GM21619 (cell line): ENCODE results near the gene CCDC15.
"Not testable (repeated sequence)": the region's sequence is repeated elsewhere in the genome, so short reads cannot be mapped to it uniquely, and the experiment has no call there.

Experiments used
- ATAC-seq: cut with Tn5 transposase; IDR thresholded peaks from one replicate; pipeline ENCODE4 v1.9.1; 2021; ENCODE audit not compliant: unreplicated experiment

CCDC15 gene

DNA sequence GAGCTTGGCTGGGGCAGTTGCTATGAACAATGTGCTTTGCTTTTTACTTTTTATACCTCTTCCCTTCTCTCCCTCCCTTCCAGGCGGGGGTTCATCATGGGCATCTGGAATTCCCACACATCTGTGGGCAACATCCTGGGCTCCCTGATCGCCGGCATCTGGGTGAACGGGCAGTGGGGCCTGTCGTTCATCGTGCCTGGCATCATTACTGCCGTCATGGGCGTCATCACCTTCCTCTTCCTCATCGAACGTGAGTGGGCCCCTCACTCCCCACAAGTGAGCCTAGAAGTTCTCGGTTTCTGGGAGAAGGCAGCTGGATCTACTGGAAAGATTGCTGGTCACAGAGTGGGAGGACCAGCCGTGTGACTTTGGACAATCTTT is 126.5 kb downstream of the CCDC15 start:
- ATAC-seq, result no peak

DNA sequence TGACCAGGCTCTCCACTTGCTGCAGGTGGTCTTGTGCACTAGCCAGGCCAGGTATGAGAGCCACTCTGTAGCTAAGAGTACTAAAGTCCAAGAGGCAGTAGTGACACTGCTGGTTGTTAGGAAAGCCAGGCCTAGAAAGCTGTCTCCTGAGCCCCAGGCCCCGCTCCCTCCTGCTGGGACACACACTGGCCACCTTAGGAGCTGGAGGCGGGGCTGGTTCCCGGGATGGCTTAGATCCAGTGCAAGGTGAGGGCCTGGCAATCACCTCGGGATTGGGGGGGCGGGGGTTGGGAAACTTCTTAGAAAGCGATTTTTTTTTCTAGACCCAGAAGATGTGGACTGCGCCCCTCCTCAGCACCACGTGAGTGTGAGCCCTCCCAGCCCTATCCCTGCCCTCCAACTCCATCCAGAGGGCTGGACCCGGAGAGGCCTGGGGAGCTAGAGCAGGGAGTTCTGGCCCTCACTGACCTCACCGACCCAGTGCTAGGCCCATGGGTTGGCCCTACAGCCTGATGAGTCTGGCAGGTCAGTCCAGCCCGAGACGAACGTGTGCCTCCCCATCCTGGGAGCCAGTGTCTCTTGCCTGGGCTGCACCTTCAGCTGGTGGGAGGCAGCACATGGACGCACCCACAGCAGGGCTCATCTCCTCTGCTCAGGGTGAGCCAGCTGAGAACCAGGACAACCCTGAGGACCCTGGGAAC is 127.2 kb downstream of the CCDC15 start:
- ATAC-seq, result no peak

DNA sequence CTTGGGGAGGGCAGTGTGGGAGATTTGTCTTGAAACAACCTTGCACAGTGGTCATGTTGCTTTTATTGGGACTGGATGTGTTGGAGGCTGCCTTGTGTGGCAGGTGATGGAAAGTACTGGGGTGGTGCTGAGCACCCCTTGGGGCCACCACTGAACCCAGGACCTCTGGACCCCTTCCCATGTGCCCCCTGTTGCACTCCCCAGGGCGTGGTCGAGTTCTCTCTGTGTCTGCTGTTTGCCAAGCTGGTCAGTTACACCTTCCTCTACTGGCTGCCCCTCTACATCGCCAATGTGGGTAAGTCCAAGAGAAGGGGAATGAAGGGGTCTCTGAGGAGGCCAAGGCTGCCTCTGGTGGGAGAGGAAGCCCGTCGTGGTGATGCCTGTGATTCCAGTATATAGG is 128.0 kb downstream of the CCDC15 start:
- no peak for ATAC-seq

GRCh38 chr11:125082611-125083311 is 128.8 kb downstream of the CCDC15 start:
- ATAC-seq, result no peak

DNA sequence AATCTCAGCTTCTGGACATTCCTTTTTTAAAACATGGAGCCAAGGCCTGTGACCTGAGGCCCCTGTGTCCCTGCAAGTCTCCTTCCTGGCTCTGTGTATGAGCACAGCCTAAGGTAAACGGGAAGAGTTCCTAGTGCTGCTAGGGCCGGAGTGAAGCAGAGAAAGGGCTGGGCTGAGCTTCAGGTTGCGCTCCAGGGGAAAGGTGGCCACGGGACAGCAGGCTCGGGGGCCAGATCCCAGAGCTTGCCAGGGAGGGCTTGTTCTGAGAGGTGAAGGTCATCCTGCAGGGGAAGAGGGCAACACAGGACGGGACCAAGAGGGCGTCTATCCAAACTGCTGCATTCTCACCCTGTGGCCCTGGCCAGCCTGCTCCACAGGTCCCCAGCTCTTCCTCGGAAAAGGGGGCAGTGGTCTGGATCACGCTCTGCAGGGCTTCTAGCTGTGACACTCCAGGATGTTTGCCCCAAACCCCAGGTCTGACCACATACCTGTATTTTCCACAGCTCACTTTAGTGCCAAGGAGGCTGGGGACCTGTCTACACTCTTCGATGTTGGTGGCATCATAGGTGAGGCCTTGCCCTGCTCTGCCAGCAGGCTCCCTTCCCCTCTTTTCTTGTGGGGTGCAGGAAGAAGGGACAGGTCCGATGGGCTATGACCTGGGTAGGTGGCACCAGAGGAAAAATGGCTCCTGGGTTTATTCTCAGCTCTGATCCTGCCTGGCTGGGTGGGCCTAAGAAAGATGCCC is 129.5 kb downstream of the CCDC15 start:
- no peak for ATAC-seq

DNA sequence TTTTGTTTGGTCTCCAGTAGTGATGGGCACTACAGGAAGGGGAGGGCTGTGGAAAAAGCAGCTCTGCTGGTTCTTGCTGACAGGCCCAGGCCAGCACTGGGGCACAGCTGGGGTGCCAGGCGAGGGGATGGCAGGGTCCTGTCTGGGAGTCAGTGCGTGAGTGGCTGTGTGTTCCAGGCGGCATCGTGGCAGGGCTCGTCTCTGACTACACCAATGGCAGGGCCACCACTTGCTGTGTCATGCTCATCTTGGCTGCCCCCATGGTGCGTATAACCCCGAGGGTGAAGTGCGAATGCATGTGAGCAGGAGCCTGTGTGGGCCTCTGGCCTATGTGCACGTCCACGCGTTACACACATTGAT is 130.0 kb downstream of the CCDC15 start:
- no peak for ATAC-seq

DNA sequence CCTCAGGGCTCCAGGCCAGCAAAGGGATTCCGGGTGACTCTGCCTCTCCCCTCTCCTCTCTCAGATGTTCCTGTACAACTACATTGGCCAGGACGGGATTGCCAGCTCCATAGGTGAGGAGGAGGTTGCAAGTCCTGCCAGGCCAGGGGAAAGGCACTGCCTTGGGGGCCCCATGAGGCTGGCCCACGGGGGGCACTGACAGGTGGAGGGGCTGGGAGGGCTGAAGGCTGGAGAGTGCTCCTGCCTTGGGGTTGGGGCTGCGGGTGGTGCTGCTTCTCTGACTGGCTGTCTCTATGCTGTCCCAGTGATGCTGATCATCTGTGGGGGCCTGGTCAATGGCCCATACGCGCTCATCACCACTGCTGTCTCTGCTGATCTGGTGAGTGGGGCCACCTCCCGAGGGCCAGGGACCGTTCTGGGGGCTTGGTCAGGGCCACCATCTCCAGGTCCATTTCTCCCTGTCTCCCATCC is 130.8 kb downstream of the CCDC15 start:
- no peak for ATAC-seq

- ATAC-seq, result no peak
Observed at GRCh38 chr11:125085301-125086081, 131.5 kb downstream of the CCDC15 start.

- no peak for ATAC-seq
Observed at GRCh38 chr11:125086633-125087296, 132.8 kb downstream of the CCDC15 start.

GRCh38 chr11:125088123-125088522 is 134.1 kb downstream of the CCDC15 start:
- ATAC-seq, result no peak

DNA sequence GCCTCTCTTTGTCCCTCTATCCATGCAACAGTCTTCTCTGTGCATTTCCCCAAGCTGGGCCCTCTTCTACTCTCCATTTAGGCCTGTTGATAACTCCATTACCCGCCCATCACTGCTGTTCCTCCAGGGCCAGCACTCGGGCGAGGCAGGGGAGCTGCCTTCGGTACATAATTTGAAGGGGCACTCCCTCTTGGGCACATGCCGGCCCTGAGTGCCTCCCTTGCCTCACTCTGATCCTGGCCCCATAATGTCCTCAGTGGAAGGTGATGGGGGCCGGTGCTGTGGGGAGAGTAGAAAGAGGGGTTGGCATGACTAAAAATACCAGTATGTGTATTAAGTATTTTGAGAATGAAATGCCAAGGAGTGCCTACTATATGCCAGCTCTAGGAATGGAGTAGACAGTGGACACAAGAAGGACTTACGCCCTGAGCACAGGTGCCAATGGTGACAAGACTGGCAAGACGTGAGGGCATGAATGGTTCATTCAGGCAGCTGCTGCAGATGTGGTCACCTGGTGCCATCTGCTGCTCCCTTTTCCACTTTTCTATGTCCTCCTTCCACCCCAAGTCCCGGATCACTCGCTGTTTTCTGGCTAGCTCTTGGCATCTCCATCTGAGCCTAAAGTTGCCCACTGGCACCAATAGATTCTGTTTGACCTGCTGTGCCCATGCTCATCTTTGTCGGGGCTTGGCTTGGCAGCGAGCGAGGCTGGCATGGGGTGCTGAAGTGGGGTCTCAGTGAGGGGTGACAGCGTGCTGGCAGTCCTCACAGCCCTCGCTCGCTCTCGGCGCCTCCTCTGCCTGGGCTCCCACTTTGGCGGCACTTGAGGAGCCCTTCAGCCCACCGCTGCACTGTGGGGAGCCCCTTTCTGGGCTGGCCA is 134.8 kb downstream of the CCDC15 start:
- no peak for ATAC-seq

- not testable (repeated sequence) for ATAC-seq
Observed at GRCh38 chr11:125089481-125089880, 135.5 kb downstream of the CCDC15 start.

DNA sequence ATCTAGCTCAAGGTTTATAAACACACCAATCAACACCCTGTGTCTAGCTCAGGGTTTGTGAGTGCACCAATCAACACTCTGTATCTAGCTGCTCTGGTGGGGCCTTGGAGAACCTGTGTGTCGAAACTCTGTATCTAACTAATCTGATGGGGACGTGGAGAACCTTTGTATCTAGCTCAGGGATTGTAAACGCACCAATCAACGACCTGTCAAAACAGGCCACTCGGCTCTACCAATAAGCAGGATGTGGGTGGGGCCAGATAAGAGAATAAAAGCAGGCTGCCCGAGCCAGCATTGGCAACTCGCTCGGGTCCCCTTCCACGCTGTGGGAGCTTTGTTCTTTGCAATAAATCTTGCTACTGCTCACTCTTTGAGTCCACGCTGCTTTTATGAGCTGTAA is 136.1 kb downstream of the CCDC15 start:
- ATAC-seq, result not testable (repeated sequence)

GRCh38 chr11:125090816-125091215 is 136.8 kb downstream of the CCDC15 start:
- no peak for ATAC-seq
